ENCODE results near the gene OPA3. TPM values are rescaled to one million over a fixed set of nuclear protein-coding genes. Genes with fewer than 3 reads are reported as not detected.

The OPA3 gene
- total and polyA plus RNA-seq, 10 of the 15 experiments (the other 5 are each of a cell fraction or from before 2014, with no cell fraction given): 2.2 to 24.3 (median 13.3) TPM

DNA sequence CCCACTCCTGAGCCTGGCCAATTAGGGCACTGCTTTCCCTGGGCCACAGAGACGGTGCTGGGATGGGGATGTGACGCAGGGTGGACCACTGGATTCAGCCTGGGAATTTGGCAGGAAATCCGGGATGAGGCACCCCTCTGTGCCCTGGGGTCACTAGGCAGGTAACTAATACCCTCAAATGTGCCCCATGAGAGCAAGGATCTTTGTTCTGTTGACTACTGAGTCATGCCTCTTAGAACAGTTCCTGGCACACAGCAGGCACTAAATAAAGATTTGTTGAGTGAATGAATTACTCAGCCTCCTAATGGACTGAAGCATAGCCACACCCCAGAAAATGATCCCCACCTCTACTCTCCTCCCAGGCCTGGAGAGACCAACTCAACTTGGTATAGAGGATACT lies 15.9 kb downstream of the OPA3 start (continued):
- TF ChIP-seq, protein P1, sequence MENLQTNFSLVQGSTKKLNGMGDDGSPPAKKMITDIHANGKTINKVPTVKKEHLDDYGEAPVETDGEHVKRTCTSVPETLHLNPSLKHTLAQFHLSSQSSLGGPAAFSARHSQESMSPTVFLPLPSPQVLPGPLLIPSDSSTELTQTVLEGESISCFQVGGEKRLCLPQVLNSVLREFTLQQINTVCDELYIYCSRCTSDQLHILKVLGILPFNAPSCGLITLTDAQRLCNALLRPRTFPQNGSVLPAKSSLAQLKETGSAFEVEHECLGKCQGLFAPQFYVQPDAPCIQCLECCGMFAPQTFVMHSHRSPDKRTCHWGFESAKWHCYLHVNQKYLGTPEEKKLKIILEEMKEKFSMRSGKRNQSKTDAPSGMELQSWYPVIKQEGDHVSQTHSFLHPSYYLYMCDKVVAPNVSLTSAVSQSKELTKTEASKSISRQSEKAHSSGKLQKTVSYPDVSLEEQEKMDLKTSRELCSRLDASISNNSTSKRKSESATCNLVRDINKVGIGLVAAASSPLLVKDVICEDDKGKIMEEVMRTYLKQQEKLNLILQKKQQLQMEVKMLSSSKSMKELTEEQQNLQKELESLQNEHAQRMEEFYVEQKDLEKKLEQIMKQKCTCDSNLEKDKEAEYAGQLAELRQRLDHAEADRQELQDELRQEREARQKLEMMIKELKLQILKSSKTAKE (IDR thresholded peaks at IDR 0.05; ENCODE audit: low read depth, poor library complexity, severe bottlenecking): no peak

DNA sequence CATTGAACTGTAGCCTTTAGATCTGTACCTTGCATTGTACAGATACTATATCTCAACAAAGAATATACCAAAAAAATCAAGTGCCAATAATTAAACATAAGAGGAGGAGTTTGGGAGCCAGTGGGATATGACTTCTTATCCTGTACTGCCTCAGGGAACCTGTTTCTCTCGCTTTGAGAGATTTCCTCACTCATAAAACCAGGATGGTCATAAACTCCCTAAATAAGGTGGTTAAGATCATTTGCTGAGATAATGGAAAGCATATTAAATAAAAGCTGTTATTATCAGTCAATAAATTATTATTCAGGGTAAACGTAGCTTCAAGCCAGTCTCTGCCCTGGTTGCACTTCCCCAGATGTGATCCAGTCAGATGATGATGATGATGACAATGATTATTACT lies 17.0 kb downstream of the OPA3 start:
- POLR2A ChIA-PET: no interaction called here
- Histone ChIP-seq H3K4me3 (no peak overlapping the region), H3K79me2 (ENCODE audit: control insufficient read depth, insufficient read depth, low read length) (peaks cover 16% of the 10 kb centered on the region), H3K4me2 (ENCODE audit: control insufficient read depth, insufficient read depth) (no peak overlapping the region), H3K27me3 (replicated peaks in 1 of 2; ENCODE audit: control insufficient read depth in 2 of 2, insufficient read depth in 2 of 2, low read length in 1 of 2) (no peaks in the 10 kb centered on the region), H4K20me1 (ENCODE audit: control insufficient read depth, insufficient read depth) (no peaks in the 10 kb centered on the region), H3K36me3 (ENCODE audit: control insufficient read depth in 2 of 2, insufficient read depth in 2 of 2, low read length in 1 of 2) (no peaks in the 10 kb centered on the region; a peak in 1 of 4 replicates), H2AFZ (ENCODE audit: control insufficient read depth, low read depth, low read length) (no peak overlapping the region), H3K27ac (ENCODE audit: control insufficient read depth, insufficient read depth) (no peak overlapping the region), H3K9me3 (replicated peaks; ENCODE audit: control insufficient read depth, insufficient read depth, low read length) (no peaks in the 10 kb centered on the region), H3K4me1 (ENCODE audit: control insufficient read depth, insufficient read depth, low read length) (peaks cover 19% of the 10 kb centered on the region), H3K9ac (ENCODE audit: control insufficient read depth, insufficient read depth, low read length) (no peak overlapping the region)
- SMC1A ChIA-PET (ENCODE audit: uncharacterized antibody, unreplicated experiment): interaction anchor here (0.7 to 1.3 kb wide), 3 partner anchors 10 to 74 kb away, joined by 3 read pairs; no protein-coding TSS in a partner anchor
- RAD21 ChIA-PET (ENCODE audit: unreplicated experiment): interaction anchor here (0.6 kb wide), 1 partner anchor 109 kb away, joined by 3 read pairs; no protein-coding TSS in a partner anchor
- DNase-seq (ENCODE audit: low read depth, low spot score) (no peak), FAIRE-seq (no peak), ATAC-seq (no peak)
- CTCF ChIA-PET: interaction anchor here (0.6 to 1.7 kb wide), 4 partner anchors 9 to 76 kb away, joined by 3 to 4 read pairs (median 3); no protein-coding TSS in a partner anchor
- TF ChIP-seq, protein P2, sequence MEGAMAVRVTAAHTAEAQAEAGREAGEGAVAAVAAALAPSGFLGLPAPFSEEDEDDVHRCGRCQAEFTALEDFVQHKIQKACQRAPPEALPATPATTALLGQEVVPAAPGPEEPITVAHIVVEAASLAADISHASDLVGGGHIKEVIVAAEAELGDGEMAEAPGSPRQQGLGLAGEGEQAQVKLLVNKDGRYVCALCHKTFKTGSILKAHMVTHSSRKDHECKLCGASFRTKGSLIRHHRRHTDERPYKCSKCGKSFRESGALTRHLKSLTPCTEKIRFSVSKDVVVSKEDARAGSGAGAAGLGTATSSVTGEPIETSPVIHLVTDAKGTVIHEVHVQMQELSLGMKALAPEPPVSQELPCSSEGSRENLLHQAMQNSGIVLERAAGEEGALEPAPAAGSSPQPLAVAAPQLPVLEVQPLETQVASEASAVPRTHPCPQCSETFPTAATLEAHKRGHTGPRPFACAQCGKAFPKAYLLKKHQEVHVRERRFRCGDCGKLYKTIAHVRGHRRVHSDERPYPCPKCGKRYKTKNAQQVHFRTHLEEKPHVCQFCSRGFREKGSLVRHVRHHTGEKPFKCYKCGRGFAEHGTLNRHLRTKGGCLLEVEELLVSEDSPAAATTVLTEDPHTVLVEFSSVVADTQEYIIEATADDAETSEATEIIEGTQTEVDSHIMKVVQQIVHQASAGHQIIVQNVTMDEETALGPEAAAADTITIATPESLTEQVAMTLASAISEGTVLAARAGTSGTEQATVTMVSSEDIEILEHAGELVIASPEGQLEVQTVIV (IDR thresholded peaks at IDR 0.05; ENCODE audit: borderline replicate concordance, partially characterized antibody): no peak
- TF ChIP-seq, protein P3, sequence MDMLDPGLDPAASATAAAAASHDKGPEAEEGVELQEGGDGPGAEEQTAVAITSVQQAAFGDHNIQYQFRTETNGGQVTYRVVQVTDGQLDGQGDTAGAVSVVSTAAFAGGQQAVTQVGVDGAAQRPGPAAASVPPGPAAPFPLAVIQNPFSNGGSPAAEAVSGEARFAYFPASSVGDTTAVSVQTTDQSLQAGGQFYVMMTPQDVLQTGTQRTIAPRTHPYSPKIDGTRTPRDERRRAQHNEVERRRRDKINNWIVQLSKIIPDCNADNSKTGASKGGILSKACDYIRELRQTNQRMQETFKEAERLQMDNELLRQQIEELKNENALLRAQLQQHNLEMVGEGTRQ (IDR thresholded peaks at IDR 0.05; ENCODE audit: borderline replicate concordance, low read depth, low read length): no peak
- intact Hi-C loops (cut with micrococcal nuclease; ENCODE audit: unreplicated experiment) (no loop called here), in situ Hi-C loops (cut with MboI) (no loop called here)
- no TSS peak for BruUV-seq (replicated peaks)
- WGBS (ENCODE audit: insufficient coverage, insufficient replicate concordance, low lambda C conversion rate, missing lambda C conversion rate): 96% methylated on average over 2 of the region's 2 CpGs

Measured in GM12878 (cell line).